IPS-18a (cell line): ENCODE results near the gene POTEH.
"Not testable (repeated sequence)": the region's sequence is repeated elsewhere in the genome, so short reads cannot be mapped to it uniquely, and the experiment has no call there.

Experiments
- H3K27ac ChIP-seq: one replicate; pipeline ENCODE4 v1.5.1; 2013; ENCODE audit warnings: low read length
- H3K27me3 ChIP-seq: one replicate; pipeline ENCODE4 v1.6.1; 2013; ENCODE audit warnings: mild to moderate bottlenecking, low read length; ENCODE audit not compliant: control insufficient read depth, insufficient read depth
- H3K36me3 ChIP-seq: one replicate; pipeline ENCODE4 v1.6.1; 2013; ENCODE audit warnings: low read depth, low read length; ENCODE audit not compliant: control insufficient read depth
- H3K4me1 ChIP-seq: one replicate; pipeline ENCODE4 v1.6.1; 2013; ENCODE audit warnings: low read depth, low read length; ENCODE audit not compliant: control insufficient read depth
- H3K4me3 ChIP-seq: one replicate; pipeline ENCODE4 v1.5.1; 2013; ENCODE audit warnings: low read length
- H3K9ac ChIP-seq: one replicate; pipeline ENCODE4 v1.6.1; 2013; ENCODE audit warnings: mild to moderate bottlenecking, low read length, moderate library complexity
- H3K9me3 ChIP-seq: one replicate; pipeline ENCODE4 v1.6.1; 2013; ENCODE audit warnings: low read depth, low read length; ENCODE audit not compliant: control insufficient read depth

Gene POTEH

DNA sequence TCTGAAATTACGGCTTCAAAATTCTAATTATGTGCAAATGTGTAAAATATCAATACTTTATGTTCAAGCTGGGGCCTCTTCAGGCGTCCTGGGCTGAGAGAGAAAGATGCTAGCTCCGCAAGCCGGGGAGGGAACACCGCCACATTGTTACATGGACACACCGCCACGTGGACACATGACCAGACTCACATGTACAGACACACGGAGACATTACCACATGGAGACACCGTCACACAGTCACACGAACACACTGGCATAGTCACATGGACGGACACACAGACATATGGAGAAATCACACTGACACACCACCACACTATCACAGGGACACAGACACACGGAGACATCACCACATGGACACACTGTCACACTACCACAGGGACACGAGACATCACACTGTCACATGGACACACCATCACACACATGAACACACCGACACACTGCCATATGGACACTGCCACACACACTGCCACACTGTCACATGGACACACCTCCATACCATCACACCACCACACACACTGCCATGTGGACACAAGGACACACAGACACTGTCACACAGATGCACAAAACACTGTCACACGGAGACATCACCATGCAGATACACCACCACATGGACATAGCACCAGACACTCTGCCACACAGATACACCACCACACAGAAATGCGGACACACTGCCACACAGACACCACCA lies 58.0 kb downstream of the POTEH start:
- H3K4me1 ChIP-seq, H3K27me3 ChIP-seq, H3K9ac ChIP-seq, H3K4me3 ChIP-seq, H3K36me3 ChIP-seq, H3K9me3 ChIP-seq, H3K27ac ChIP-seq: not testable (repeated sequence)

DNA sequence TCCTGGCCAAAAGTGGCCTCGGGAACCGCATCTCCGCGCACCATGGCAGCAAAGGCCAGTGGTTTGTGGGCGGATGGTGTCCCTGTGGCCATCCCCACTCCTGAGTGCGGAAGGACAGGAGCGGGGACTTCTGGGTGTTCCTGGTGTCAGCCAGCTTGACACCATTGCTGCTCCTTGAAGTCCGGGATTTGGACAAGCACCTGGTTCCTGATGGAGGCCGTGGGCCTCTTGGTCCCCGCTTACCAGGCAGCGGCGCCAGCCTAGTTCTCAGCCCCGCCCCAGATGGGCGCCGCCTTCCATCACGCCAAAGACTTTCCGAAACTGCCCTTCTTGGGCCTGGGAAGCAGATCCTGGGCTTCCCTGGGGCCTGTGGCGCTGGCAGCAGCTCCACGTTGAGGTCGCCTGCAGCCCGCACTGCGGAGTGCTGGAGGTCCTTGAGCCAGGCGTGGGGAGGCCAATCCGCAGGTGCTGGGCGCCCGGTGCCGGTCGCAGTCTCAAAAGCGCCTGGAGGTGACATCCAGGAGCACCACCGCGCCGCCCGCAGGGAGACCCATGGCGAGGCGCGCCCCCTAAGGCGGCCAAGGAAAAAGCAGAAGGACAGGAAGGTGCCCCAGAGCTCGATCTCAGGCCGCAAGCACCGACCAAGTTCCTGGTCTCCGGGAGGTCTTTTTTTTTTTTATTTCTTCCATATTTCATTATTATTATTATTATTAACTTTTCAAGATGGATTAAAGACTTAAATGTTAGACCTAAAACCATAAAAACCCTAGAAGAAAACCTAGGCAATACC lies 59.5 kb downstream of the POTEH start:
- H3K27ac ChIP-seq, H3K4me3 ChIP-seq, H3K27me3 ChIP-seq, H3K4me1 ChIP-seq, H3K9me3 ChIP-seq, H3K9ac ChIP-seq, H3K36me3 ChIP-seq: not testable (repeated sequence)

DNA sequence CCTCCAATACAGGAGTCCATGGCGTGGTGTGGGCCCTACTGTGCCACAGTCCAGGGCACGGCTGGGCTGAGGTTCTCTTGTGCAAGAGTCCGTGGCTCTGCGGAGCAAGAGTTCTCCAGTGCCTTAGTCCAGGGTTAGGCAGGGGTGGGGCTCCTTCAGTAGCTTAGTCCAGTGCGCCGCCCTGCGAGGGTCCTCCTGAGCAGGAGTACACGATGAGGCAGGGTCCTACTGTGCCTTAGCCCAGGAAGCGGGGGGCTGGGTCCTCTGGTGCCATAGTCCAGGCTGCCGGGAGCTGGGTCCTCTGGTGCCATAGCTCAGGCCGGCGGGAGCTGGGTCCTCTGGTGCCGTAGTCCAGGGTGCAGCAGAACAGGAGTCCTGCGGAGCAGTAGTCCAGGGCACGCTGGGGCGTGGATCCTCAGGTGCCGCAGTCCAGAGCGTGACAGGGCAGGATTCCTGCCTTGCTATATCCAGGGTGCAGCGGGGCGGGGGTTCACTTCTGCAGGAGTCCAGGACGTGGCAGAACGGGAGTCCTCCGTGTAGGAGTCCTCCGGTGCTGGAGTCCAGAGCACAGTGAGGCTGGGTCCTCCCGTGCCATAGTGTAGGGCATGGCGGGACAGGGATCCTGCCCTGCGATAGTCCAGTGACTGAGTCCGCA lies 69.7 kb downstream of the POTEH start:
- H3K9ac ChIP-seq, H3K4me3 ChIP-seq, H3K4me1 ChIP-seq, H3K9me3 ChIP-seq, H3K27ac ChIP-seq, H3K27me3 ChIP-seq, H3K36me3 ChIP-seq: not testable (repeated sequence)

DNA sequence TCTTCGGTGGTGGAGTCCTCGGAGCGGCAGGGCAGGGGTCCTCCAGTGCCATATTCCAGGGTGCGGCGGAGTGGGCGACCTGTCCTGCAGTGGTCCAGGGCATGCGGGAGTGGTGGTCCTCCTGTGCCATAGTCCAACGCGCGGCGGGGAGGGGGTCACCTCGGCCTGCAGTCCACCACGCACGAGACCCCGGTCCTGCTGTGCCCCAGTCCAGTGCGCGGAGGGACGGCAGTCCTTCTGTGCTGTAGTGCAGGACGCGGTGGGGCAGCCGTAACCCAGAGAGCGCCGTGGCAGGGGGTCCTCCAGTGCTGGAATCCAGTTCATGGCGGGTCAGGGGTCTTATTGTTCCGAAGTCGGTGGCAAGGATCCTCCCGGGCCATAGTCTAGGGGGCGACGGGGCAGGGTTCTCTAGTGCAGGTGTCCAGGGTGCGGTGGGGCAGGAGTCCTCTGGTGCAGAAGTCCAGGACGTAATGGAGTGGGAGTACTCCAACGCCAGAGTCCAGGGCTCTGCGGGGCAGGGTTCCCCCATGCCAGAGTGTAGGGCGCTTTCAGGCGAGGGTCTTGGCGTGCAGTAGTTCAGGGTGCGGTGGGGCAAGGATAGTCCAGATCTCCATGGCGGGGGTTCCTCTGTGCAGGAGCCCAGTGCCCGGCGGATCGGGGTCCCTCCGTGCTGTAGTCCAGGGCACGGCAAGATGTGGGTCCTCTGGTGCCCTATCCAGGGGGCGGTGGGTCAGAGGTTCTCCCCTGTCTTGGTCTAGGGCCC lies 70.7 kb downstream of the POTEH start:
- not testable (repeated sequence) for H3K36me3 ChIP-seq, H3K4me3 ChIP-seq, H3K27me3 ChIP-seq

DNA sequence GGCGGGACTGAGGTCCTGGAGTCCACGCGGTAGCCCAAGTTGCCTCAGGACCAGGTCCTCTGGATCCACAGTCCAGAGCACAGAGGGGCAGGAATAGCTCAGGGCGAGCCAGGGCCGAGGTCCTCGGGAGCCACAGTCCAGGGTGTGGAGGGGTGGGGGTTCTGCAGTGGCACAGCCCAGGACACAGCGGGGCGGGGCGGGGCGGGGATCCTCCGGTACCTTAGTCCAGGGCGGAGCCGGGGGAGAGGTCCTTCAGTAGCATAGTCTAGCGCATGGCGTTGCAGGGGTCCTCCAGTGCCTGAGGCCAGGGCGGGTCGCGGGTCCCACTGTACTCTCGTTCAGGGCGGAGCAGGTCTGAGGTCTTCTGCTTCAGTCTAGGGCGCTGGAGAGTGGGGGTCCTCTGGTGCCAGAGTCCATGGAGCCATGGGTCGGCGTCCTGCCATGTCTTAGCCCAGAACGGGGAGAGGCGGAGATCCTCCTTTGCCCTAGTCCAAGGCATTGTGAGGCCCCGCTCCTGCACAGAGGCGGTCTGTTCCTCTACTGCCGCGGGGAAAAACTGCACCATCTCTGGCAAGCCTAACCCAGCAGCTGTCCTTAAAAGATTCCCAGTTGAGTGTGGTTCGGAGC lies 71.4 kb downstream of the POTEH start:
- H3K9me3 ChIP-seq, H3K4me3 ChIP-seq, H3K36me3 ChIP-seq, H3K27me3 ChIP-seq, H3K4me1 ChIP-seq, H3K27ac ChIP-seq, H3K9ac ChIP-seq: not testable (repeated sequence)

More for the DNA sequence above, 70.7 kb downstream of the POTEH start:
- not testable (repeated sequence) for H3K9me3 ChIP-seq, H3K27ac ChIP-seq, H3K9ac ChIP-seq, H3K4me1 ChIP-seq

DNA sequence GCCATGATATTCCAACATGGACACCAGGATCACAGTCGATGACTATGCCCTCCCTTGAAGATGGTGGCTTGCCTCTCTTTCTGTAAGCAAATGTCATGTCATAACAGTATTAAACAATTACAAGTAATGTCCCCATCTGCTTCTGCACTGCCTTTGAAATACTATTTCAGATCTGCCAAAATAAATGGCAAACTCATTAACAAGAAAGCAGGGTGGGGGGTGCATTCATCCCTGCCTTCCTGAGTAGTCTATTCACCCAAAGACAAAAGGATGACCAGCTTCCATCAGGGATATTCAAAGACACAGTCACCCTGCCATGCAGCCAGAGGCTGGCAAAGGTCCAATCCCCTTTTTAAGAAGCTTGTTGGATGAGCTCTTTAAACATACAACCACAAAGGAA lies 73.7 kb downstream of the POTEH start:
- H3K27me3 ChIP-seq, H3K9ac ChIP-seq, H3K27ac ChIP-seq, H3K9me3 ChIP-seq, H3K36me3 ChIP-seq, H3K4me3 ChIP-seq, H3K4me1 ChIP-seq: not testable (repeated sequence)
